Stimulated activated CD8-positive, alpha-beta memory T cell treated with anti-CD3 and anti-CD28 coated beads, Interleukin-7, amount 100 ng/mL, for 1 hour (primary cell): ENCODE data around the gene HK2.

Experiments used
- DNase-seq, 2 donors: peaks; one replicate each; pipeline ENCODE4 v3.0.0-alpha.2; 2020; ENCODE audit warnings: low read depth in 2 of 2

Gene HK2

DNA sequence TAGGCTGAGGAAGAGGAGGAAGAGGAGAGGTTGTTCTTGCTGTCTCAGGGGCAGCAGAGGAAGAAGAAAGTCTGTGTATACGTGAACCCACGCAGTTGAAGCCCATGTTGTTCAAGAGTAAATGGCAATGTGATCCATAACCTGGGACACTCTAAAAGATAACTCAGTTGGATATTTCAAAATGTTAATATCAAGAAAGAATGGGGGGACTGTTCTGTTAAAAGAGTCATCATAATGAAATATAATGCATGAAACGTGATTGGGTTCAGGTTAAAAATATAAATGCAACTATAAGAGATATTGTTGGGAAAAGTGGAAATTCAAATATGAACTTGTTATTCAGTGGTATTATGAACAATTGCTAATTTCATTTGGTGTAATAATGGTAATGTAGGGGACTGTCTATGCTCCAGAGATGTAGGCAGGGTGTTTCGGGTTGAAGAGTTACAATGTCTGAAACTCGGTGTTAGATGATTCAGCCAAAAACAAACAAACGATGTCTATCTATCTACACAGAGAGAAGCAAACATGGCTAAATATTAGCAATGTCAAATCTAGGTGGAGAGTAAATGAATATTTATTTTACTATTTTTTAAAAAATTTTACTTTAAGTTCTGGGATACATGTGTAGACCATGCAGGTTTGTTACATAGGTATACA, 103.4 kb downstream of the HK2 start:
- no peak for DNase-seq

DNA sequence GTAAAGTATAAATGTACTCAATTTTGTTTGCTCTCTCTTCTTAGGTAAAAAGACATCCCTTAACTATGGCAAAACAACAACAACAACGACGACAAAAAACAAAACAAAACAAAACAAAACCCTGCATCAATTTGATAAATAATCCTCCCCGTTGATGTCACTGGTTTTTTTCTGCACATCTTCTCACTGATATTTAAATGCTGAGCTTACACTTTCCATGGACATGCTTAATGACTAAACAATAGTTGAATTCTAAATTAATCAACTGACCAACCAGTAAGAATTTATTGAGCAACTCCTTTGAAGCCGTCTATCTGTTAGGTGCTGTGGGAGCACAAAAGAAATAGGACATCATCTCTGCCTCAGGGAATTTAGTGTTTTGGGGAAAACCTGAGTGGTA, 104.3 kb downstream of the HK2 start:
- no peak for DNase-seq

DNA sequence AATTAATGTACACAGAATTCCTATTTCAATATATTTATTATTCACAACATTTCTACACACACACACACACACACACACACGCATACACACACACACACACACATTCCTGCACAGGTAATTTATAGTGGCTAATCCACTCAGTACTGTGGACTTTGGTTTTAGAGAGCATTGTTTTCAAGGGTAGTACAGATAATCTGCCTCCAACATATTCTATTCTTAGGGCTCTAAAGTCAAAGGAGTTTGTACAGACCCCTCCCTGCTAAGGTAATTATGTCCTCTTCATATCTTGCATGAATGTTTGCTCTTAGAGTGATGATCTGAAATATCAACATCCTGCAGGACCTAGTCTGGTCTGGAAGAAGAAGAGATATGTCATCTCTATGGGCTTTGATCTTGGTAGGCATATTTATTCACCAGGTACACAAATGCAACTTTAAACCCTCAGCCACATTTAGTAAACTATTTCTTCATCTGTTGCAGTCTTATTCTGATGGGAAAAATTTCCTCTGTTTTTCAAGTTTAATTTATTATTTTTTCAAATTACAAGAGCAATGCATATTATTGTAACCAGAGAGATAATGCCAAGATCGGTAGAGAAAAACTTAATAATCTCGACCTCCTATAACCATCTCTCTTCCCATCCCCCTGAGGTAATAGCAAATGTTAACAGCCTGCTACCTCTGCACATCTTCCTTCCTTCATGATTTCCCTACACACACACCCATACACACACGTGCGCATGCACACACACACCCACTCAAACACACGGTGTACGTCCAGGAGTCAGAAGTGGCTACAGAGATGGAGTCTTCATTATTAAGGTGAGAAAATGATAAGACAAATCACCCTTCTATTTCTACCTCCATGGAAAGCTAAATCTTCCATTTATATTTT, 106.2 kb downstream of the HK2 start:
- DNase-seq = no peak

DNA sequence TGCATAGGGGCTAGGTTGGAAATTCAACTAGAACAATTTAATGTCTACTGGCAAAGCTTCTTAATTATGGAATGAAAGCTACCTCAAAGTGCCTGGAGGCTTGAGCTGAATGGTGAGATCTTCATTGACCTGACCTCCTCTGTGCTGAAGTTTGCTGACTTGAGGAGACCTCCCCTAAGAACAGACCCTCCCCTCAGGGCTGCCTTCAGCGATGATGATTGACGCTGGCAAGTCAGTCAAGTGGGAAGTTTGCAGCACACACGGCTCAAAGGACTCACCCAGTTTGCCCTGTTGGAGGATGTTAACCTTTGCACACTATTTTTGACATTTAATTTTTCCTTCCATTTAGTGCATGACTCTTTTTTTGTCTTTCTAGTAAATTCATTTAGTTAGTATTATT, 107.4 kb downstream of the HK2 start:
- no peak for DNase-seq

DNA sequence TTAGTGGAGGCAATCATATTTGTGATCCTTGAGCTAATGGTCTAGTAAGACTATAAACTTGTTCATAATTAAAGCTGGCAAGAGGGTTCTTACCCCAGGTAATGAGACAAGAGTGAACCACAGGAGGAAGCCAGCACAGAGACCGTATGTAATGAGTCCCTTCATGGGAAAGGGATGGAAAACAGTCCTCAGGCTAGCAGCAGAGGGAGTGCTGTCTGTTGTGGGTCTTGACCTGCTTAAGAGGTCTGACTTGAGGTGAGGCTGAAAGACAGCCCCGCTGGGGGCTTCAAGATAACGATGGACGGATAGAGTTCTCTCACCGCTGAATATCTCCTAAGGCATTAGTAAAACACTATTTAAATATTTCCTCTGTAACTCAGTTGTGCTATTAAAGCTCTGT, 108.3 kb downstream of the HK2 start:
- DNase-seq = no peak
